GM12865 (cell line): ENCODE measurements around the gene TBCD.

Experiments used
- DNase-seq: peaks from one replicate; pipeline ENCODE4 v3.0.0; 2010; ENCODE audit warnings: low read depth
- H3K4me3 ChIP-seq: 2 replicates; pipeline ENCODE4 v1.5.1; 2011; ENCODE audit warnings: mild to moderate bottlenecking, low read depth, low read length, control low read depth
- CTCF ChIP-seq: IDR thresholded peaks from 2 replicates; pipeline ENCODE4 v1.5.1; 2011; ENCODE audit warnings: low read length, control low read depth, low read depth, inconsistent platforms; ENCODE audit not compliant: insufficient read depth; ENCODE audit errors: missing control alignments

Gene TBCD

GRCh38 chr17:82890926-82891678 is 139.2 kb downstream of the TBCD start:
- DNase-seq = no peak
- H3K4me3 ChIP-seq = no peak overlapping the region
- no peak for TF ChIP-seq CTCF

- no peak overlapping the region for H3K4me3 ChIP-seq
- no peak for DNase-seq
- TF ChIP-seq CTCF = no peak
These were observed 140.0 kb downstream of the TBCD start for GRCh38 chr17:82891911-82892310.

GRCh38 chr17:82892899-82893565 is 141.2 kb downstream of the TBCD start:
- H3K4me3 ChIP-seq = no peak overlapping the region
- no peak for TF ChIP-seq CTCF
- DNase-seq = no peak

- no peak overlapping the region; the same call in 1 of the 2 replicates for H3K4me3 ChIP-seq
- DNase-seq = no peak
- TF ChIP-seq CTCF = no peak
These were observed 141.9 kb downstream of the TBCD start for GRCh38 chr17:82893779-82894178.

GRCh38 chr17:82894389-82894788 is 142.5 kb downstream of the TBCD start:
- TF ChIP-seq CTCF = no peak
- no peak for DNase-seq

GRCh38 chr17:82895087-82895486 is 143.2 kb downstream of the TBCD start:
- no peak for TF ChIP-seq CTCF
- DNase-seq = no peak
- H3K4me3 ChIP-seq = no peak overlapping the region

More at GRCh38 chr17:82894389-82894788, 142.5 kb downstream of the TBCD start:
- H3K4me3 ChIP-seq = no peak overlapping the region
